Inflammatory macrophage treated with lipopolysaccharide for 4 hours (primary cell): Measurements from ENCODE around the gene DHRS4L2.
"Not testable (repeated sequence)": the region's sequence is repeated elsewhere in the genome, so short reads cannot be mapped to it uniquely, and the experiment has no call there.

ENCODE experiments used
- DNase-seq: peaks from one replicate; pipeline ENCODE4 v3.0.0-alpha.2; 2020

Gene DHRS4L2

GRCh38 chr14:23974041-23974440 lies 14.7 kb upstream of the DHRS4L2 start:
- not testable (repeated sequence) for DNase-seq

GRCh38 chr14:23977208-23977607 lies 11.5 kb upstream of the DHRS4L2 start:
- not testable (repeated sequence) for DNase-seq

DNA sequence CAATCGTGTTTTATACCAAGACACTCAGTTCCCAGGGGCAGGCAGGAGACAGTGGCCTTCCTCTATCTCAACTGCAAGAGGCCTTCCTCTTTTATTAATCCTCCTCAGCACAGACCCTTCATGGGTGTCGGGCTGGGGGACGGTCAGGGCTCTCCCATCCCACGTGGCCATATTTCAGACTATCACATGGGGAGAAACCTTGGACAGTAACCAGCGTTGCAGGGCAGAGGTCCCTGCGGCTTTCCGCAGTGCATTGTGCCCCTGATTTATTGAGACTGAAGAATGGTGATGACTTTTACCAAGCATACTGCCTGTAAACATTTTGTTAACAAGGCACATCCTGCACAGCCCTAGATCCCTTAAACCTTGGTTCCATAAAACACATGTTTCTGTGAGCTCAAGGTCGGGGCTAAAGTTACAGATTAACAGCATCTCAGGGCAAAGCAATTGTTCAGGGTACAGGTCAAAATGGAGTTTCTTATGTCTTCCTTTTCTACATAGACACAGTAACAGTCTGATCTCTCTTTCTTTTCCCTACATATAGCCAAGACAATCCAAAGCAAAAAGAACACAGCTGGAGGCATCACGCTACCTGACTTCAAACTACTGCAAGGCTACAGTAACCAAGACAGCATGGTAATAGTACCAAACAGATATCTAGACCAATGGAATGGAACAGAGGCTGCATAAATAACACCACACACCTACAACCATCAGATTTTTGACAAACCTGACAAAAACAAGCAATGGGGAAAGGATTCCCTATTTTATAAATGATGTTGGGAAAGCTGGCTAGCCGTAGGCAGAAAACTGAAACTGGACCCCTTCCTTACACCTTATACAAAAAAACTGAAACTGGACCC lies 6.5 kb upstream of the DHRS4L2 start:
- not testable (repeated sequence) for DNase-seq

DNA sequence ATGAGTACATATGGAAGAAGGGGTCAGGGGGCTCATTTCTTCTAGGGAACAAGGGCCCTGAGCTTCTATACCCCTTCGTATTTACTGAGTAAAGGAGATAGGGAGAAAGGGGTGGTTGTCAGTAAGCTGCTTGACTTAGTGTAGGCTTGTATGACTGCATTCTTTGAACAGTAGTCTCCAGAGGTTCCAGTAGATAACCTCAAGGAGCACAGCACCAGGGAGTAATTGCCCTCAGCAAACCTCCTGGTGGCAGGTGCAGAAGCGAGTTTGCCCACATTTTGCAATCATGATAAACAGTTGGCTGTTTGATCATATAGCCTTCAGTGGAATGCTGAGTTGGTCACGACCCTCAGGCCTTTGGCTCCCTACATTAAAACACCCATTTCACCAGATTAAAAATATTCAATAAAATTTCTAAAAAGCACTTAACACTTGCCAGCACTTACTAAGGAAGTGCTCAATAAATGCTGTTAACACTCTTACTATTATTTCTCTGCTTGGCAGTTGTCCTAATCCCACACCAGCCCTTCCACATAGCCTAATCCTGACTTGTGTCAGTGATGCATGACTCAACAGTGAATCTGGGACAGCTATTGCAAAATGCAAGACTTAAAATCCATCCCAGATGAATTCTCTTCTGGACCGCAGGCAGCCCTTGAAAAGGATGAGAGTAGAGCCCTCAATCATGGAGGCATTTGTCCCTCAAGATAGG lies 3.7 kb upstream of the DHRS4L2 start:
- no peak for DNase-seq

- DNase-seq = not testable (repeated sequence)
Observed at GRCh38 chr14:23988223-23988606, 514 bp upstream of the DHRS4L2 start.

DNA sequence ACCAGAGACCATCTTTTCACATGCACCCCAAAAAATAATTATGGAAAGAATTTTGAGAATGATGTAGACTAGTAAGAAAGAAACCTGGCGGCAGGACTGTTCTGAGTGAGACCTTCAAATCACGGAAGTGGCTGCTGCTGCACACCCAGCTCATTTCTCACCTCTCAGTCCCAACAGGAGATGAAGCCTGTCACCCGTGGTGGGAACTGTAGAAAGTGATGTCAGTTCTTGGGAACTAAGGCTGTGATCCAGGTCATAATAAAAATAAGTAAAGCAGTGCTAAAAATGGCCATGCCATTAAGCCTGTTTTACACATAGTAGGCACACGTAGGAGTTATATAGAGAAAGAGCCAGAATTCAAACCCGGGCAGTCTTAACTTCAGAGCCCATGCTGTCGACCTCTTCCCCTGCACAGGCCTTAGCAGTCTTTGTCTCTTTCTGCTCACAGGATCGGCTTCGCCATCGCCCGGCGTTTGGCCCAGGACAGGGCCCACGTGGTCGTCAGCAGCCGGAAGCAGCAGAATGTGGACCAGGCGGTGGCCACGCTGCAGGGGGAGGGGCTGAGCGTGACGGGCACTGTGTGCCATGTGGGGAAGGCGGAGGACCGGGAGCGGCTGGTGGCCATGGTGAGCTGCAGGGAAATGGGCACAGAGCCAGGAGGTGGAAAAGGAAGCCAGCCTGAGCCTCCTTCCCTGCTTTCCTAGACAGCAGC lies 1.2 kb downstream of the DHRS4L2 start:
- not testable (repeated sequence) for DNase-seq

- DNase-seq = peak; percentile 88
Observed at GRCh38 chr14:23990961-23991360, 2.2 kb downstream of the DHRS4L2 start.

- not testable (repeated sequence) for DNase-seq
Observed at GRCh38 chr14:23993042-23993441, 4.3 kb downstream of the DHRS4L2 start.

DNA sequence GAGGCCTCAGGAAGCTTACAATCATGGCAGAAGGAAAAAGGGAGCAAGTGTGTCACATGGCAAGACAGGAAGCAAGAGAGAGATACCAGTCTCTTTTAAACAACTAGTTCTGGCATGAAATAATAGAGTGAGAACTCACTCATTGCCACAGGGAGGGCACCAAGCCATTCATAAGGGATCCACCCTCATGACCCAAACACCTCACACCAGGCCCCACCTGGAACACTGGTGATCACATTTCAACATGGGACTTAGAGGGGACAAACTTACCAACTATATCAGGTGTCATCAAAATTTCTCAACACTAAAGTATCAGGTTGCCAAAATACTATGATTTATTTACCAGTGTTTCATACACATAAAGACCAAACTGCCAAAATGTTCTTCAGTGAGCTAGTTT lies 7.3 kb downstream of the DHRS4L2 start:
- not testable (repeated sequence) for DNase-seq

- not testable (repeated sequence) for DNase-seq
Observed at GRCh38 chr14:23996825-23997224, 8.1 kb downstream of the DHRS4L2 start.

GRCh38 chr14:23999640-24000039 lies 10.9 kb downstream of the DHRS4L2 start:
- DNase-seq = not testable (repeated sequence)

DNA sequence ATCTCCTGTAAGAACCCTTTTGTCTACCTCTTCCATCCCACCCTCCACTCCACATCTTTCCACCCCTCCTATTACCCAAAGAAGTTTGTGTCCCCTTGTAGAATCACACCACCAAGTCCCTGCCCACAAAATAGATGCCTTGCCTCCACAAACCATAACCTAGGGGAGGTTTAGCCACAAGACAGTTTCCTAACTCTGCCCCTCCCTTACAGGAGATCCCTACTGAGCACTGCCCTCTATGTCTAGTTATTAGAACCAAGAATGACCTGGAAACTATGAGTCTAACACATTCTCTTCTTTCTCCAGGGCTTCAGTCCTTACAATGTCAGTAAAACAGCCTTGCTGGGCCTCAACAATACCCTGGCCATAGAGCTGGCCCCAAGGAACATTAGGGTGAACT lies 12.3 kb downstream of the DHRS4L2 start:
- DNase-seq = peak; percentile 11

DNA sequence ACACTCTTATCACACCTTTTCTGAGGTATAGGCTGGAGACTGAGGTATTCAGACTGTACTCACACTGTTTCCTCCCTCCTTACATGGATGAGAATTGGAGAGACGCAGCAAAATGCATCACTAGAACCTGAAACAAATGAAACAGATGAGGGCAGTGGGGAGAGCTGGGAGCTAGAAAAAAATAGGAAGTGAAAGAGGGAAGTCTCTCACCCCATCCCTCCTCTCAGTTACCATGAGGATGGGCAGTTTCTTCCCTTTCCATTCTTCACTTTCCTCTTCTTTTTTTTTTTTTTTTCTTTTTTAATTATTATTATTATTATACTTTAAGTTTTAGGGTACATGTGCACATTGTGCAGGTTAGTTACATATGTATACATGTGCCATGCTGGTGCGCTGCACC lies 12.9 kb downstream of the DHRS4L2 start:
- peak; percentile 55 for DNase-seq

DNA sequence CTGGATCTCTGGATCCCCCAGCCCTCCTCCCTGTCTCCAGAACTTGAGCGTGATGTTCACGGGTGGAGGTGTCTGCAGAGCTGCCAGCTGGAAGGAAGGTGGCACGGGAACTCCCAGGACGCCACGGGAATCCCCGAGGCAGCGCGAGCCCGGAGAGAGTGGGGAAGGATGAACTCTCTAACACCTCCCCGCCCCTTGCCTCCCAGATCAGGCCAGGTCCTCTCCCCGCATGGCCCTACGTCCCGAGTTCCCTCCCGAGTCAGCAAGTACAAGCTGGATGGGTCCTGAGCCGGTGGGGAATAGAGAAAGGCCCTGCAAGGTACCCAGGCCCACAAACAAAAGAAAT lies 17.7 kb downstream of the DHRS4L2 start:
- not testable (repeated sequence) for DNase-seq

GRCh38 chr14:24006817-24007652 lies 18.3 kb downstream of the DHRS4L2 start:
- not testable (repeated sequence) for DNase-seq

GRCh38 chr14:24011051-24011450 lies 22.3 kb downstream of the DHRS4L2 start:
- DNase-seq = no peak

DNA sequence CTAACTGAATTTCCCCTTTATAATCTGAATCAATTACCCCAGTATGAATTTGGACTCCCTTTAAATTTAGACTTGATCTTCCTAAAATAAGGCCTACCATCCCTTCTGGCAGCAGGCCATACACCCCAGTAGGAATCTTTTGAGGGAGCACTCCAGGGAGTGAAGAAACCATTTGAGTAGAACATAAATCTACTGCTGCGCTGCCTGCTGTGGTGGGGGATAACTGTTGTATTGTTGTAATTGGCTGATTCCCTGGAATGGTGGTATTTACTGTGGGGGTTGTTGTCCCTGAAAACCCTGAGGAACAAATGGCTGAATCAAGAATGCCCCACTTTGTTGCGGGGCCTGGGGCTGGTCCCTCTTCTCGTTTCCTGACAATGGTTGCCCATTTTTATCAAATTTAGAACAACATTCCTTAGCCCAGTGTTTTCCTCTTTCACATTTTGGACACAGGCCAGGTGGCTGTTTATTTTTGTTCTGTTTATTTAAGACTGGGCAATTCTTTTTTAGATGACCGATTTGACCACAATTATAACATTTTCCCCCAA lies 24.1 kb downstream of the DHRS4L2 start:
- not testable (repeated sequence) for DNase-seq

DNA sequence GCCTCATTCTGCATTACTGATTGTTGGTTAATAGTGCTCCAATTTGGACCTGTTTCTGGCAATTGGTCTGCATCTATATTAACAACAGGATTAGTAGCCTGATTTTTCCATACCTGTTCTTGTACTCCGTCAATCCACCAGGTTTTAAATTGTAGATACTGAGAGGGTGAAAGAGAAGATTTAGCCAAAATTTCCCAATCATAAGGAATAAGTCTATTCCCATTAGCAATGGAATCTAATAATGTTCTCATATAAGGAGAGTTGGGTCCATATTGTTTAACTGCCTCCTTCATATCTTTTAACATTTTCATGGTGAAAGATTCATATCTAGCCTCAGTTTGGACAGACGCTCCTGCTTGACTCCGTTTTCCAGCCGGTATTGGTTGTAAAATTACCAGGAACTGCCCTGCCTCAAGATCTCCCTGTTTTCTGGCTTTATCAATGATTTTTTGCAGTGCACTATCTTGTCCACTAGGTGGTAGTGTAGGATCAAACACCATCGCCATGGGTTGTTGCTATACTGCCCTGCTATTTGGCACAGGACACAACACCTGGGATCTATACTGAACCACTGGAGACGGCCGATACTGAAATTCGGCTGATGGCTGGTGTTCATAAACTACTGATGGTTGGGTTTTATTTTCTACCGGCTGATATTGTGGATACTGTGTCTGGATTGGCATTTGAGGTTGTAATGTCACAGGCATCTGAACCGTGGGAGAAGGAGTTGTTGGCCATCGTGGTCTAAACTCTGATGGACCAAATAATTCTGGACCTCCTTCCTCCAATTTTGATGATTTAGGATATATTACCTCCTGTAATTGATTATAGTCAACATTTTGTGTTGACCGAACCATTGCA lies 25.2 kb downstream of the DHRS4L2 start:
- DNase-seq = peak; percentile 61

DNA sequence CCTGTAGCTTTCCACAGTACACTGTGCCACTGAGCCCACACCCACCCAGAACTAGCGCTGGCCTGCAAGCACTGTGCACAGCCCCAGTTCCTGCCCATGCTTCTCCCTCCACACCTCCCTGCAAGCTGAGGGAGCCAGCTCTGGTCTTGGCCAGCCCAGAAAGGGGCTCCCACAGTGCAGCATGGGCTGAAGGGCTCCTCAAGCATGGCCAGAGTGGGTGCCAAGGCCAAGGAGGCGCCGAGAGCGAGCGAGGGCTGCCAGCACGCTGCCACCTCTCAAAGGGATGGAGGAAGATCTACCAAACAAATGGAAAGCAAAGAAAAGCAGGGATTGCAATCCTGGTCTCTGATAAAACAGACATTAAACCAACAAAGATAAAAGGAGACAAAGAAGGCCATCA lies 27.0 kb downstream of the DHRS4L2 start:
- DNase-seq = not testable (repeated sequence)

- peak; percentile 81 for DNase-seq
Observed at GRCh38 chr14:24018978-24019377, 30.2 kb downstream of the DHRS4L2 start.

- peak; percentile 29 for DNase-seq
Observed at GRCh38 chr14:24019944-24020343, 31.2 kb downstream of the DHRS4L2 start.
